PC-3 (cell line): ENCODE measurements around the gene ZNF750. TPM values are rescaled to one million over a fixed set of nuclear protein-coding genes. Genes with fewer than 3 reads are reported as not detected.

Experiments used
- ATAC-seq: fragments of 200-7000 bp; cut with Tn5 transposase; 2 replicates; pipeline ENCODE4 v1.9.1; 2020; ENCODE audit warnings: mild to moderate bottlenecking, moderate library complexity
- BruUV-seq: library from RNA; stranded (reverse); fragments of 400-500 nt; replicated peaks from 2 replicates; lab custom pipeline; 2021; lab: Mats Ljungman, UMichigan
- CTCF ChIA-PET: fragments of 300-600 bp; sonication (Branson Sonifier 250); formaldehyde crosslinking; loops from one replicate; lab custom pipeline; 2022; ENCODE audit warnings: antibody characterized with exemption; lab: Charles Lee
- POLR2A ChIA-PET: fragments of 300-600 bp; sonication (Branson Sonifier 250); formaldehyde crosslinking; loops from one replicate; lab custom pipeline; 2022; ENCODE audit warnings: antibody characterized with exemption; ENCODE audit not compliant: unreplicated experiment; lab: Charles Lee
- DNase-seq: peaks from one replicate; pipeline ENCODE4 v3.0.0-alpha.2; 2015
- H2AFZ ChIP-seq: fragments of 300-600 bp; sonication (generic); 2 replicates; pipeline ENCODE4 v1.6.0; 2016; ENCODE audit warnings: antibody characterized with exemption, low read length
- H3F3A ChIP-seq: fragments of 300-600 bp; sonication (generic); one replicate; pipeline ENCODE4 v1.6.0; 2017; ENCODE audit warnings: antibody characterized with exemption, low read length, control low read depth, mild to moderate bottlenecking; ENCODE audit not compliant: unreplicated experiment
- H3K27ac ChIP-seq: fragments of 300-600 bp; sonication (generic); 2 replicates; pipeline ENCODE4 v1.5.1; 2016; ENCODE audit warnings: mild to moderate bottlenecking, low read length
- H3K27me3 ChIP-seq: fragments of 300-600 bp; sonication (generic); 2 replicates; pipeline ENCODE4 v1.6.1; 2016; ENCODE audit warnings: low read length, mixed read lengths
- H3K36me3 ChIP-seq: fragments of 300-600 bp; sonication (generic); 2 replicates; pipeline ENCODE4 v1.6.1; 2016; ENCODE audit warnings: low read depth, mixed run types, low read length, mixed read lengths
- H3K4me1 ChIP-seq: fragments of 300-600 bp; sonication (generic); 2 replicates; pipeline ENCODE4 v1.5.1; 2016; ENCODE audit warnings: low read length; ENCODE audit not compliant: insufficient read depth
- H3K4me2 ChIP-seq: fragments of 300-600 bp; sonication (generic); 2 replicates; pipeline ENCODE4 v1.6.0; 2016; ENCODE audit warnings: low read length
- H3K4me3 ChIP-seq: fragments of 300-600 bp; sonication (generic); 2 replicates; pipeline ENCODE4 v1.5.1; 2016; ENCODE audit warnings: mild to moderate bottlenecking, low read length, mixed read lengths
- H3K79me2 ChIP-seq: fragments of 300-600 bp; sonication (generic); 2 replicates; pipeline ENCODE4 v1.6.1; 2017; ENCODE audit warnings: low read length, mixed read lengths
- H3K9ac ChIP-seq: fragments of 300-600 bp; sonication (generic); 2 replicates; pipeline ENCODE4 v1.6.0; 2016; ENCODE audit warnings: mild to moderate bottlenecking, low read length
- H3K9me2 ChIP-seq: fragments of 300-600 bp; sonication (generic); replicated peaks from 2 replicates; pipeline ENCODE4 v1.6.1; 2016; ENCODE audit warnings: mixed run types, low read length, mixed read lengths
- H3K9me3 ChIP-seq: fragments of 300-600 bp; sonication (generic); 2 replicates; pipeline ENCODE4 v1.6.1; 2016; ENCODE audit warnings: low read length, mixed read lengths
- H4K20me1 ChIP-seq: fragments of 300-600 bp; sonication (generic); 2 replicates; pipeline ENCODE4 v1.6.1; 2016; ENCODE audit warnings: low read length, mixed read lengths
- EZH2 ChIP-seq: fragments of 300-600 bp; sonication (generic); IDR thresholded peaks from one replicate; pipeline ENCODE4 v1.6.1; 2017; ENCODE audit warnings: antibody characterized with exemption, mild to moderate bottlenecking, low read length; ENCODE audit not compliant: unreplicated experiment
- EZH2phosphoT487 ChIP-seq: fragments of 300-600 bp; sonication (generic); IDR thresholded peaks from 2 replicates; pipeline ENCODE4 v1.6.1; 2018; ENCODE audit warnings: mild to moderate bottlenecking, antibody characterized with exemption, low read length, borderline replicate concordance
- intact Hi-C: fragments of 100-400 bp; cut with micrococcal nuclease; formaldehyde crosslinking; loops from 2 replicates; pipeline ENCODE4 v1.9.0; 2023
- total RNA-seq: library from RNA; depleted of rRNA; stranded (reverse); fragments of >200 nt; gene quantifications from 2 replicates; pipeline ENCODE4 v1.2.3, GENCODE V29; 2014
- TF ChIP-seq, protein P1 (sequence below): fragments of 300-600 bp; sonication (generic); conservative IDR thresholded peaks from 2 replicates; pipeline ENCODE4 v1.5.1; 2017; ENCODE audit warnings: antibody characterized with exemption, low read depth, mild to moderate bottlenecking, low read length

The ZNF750 gene
- total RNA-seq, 1 experiment from 2014 or later: not detected

DNA sequence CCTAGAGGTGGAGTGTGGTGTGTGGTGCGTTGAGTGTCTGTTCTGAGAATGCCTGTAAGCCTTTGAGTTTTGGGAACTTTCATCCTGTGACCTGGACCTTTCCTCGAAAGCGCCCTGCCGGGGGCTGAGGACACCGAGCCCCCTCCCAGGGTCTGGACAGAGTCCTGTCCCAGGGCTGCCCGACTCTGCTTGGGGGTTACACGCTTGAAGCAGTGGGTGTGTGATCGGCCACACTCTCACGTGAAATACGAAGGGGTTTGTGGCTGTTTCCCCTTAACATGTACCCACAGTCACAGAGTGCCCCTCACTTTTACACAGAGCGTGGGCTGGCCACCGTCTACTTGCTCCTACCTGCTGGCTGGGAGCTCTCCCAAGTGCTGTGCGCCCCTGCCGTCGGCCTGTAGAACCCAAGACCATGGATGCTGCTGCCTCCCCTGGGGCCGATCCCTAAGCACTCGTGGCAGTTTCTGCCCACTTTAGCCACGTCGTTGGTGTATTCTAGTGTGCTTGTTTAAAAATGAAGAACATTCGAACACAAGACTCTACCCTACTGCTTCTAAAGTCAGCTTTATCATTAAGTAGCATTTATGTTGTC is 6.8 kb downstream of the ZNF750 start:
- H3K4me2 ChIP-seq: no peak overlapping the region
- DNase-seq: no peak
- intact Hi-C loops: no loop called here
- H3F3A ChIP-seq: no peaks in the 10 kb centered on the region
- H3K9ac ChIP-seq: no peak overlapping the region
- BruUV-seq: no TSS peak
- ChIA-PET POLR2A (no interaction called here), CTCF (interaction anchor here (0.5 kb wide), 1 partner anchor 57 kb away, joined by 3 read pairs; no protein-coding TSS in a partner anchor)
- peaks cover 9% of the 10 kb centered on the region for H3K36me3 ChIP-seq
- H3K27me3 ChIP-seq: no peaks in the 10 kb centered on the region
- H2AFZ ChIP-seq: no peak overlapping the region
- ATAC-seq: no peak
- H3K27ac ChIP-seq: no peak overlapping the region
- TF ChIP-seq EZH2: no peak
- TF ChIP-seq, protein P1, sequence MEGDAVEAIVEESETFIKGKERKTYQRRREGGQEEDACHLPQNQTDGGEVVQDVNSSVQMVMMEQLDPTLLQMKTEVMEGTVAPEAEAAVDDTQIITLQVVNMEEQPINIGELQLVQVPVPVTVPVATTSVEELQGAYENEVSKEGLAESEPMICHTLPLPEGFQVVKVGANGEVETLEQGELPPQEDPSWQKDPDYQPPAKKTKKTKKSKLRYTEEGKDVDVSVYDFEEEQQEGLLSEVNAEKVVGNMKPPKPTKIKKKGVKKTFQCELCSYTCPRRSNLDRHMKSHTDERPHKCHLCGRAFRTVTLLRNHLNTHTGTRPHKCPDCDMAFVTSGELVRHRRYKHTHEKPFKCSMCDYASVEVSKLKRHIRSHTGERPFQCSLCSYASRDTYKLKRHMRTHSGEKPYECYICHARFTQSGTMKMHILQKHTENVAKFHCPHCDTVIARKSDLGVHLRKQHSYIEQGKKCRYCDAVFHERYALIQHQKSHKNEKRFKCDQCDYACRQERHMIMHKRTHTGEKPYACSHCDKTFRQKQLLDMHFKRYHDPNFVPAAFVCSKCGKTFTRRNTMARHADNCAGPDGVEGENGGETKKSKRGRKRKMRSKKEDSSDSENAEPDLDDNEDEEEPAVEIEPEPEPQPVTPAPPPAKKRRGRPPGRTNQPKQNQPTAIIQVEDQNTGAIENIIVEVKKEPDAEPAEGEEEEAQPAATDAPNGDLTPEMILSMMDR: no peak
- no peak for TF ChIP-seq EZH2phosphoT487
- no peaks in the 10 kb centered on the region for H3K9me3 ChIP-seq
- H3K79me2 ChIP-seq: no peaks in the 10 kb centered on the region
- H4K20me1 ChIP-seq: no peaks in the 10 kb centered on the region
- no peaks in the 10 kb centered on the region for H3K9me2 ChIP-seq
- H3K4me3 ChIP-seq: no peak overlapping the region
- no peaks in the 10 kb centered on the region for H3K4me1 ChIP-seq

DNA sequence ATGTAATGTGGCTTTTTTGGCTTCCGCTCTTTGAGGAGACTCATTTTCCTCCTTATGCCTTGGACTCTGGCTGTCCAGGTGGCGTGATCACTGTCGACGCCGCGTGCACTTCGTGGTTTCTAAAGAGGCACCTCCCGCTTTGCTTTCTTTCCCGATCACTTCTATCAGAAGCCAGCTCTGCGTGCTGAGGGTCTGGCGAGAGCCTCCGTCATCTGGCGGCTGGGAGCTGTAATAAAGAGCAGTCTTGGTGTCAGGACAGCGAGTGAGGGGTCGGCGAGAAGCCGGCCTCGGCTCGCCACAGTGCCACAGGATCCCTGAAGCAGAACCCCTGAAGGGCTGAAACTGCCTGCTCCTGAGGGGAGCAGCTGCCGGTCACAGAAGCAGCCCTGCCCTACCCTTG is 7.4 kb downstream of the ZNF750 start:
- Histone ChIP-seq H3K4me2 (no peak overlapping the region), H3K4me1 (no peaks in the 10 kb centered on the region), H3K9me3 (no peaks in the 10 kb centered on the region), H3K4me3 (no peak overlapping the region), H3K9me2 (no peaks in the 10 kb centered on the region), H3K36me3 (peaks cover 14% of the 10 kb centered on the region), H2AFZ (no peak overlapping the region), H4K20me1 (no peaks in the 10 kb centered on the region), H3K27ac (no peak overlapping the region), H3K27me3 (no peaks in the 10 kb centered on the region), H3K9ac (no peak overlapping the region), H3F3A (no peaks in the 10 kb centered on the region), H3K79me2 (no peaks in the 10 kb centered on the region)
- CTCF ChIA-PET: interaction anchor here (0.5 kb wide), 1 partner anchor 57 kb away, joined by 3 read pairs; no protein-coding TSS in a partner anchor
- ATAC-seq (no peak), DNase-seq (no peak)
- POLR2A ChIA-PET: no interaction called here
- intact Hi-C loops: no loop called here
- BruUV-seq: no TSS peak
- TF ChIP-seq EZH2 (no peak), EZH2phosphoT487 (no peak)
- TF ChIP-seq, protein P1: no peak

GRCh38 chr17:82831818-82832200 is 8.0 kb downstream of the ZNF750 start:
- no peak for ATAC-seq
- H3K9me3 ChIP-seq: no peaks in the 10 kb centered on the region
- H3K9ac ChIP-seq: no peak overlapping the region
- TF ChIP-seq, protein P1: no peak
- no peak for TF ChIP-seq EZH2
- no peak for TF ChIP-seq EZH2phosphoT487
- H3K9me2 ChIP-seq: no peaks in the 10 kb centered on the region
- no peaks in the 10 kb centered on the region for H3K27me3 ChIP-seq
- no peak for DNase-seq
- no peaks in the 10 kb centered on the region for H4K20me1 ChIP-seq
- H3F3A ChIP-seq: no peaks in the 10 kb centered on the region
- no peak overlapping the region for H3K4me3 ChIP-seq
- no peak overlapping the region for H3K27ac ChIP-seq
- H3K4me2 ChIP-seq: no peak overlapping the region
- no peaks in the 10 kb centered on the region for H3K79me2 ChIP-seq
- H3K4me1 ChIP-seq: no peaks in the 10 kb centered on the region
- CTCF ChIA-PET: no interaction called here
- no TSS peak for BruUV-seq
- peaks cover 15% of the 10 kb centered on the region for H3K36me3 ChIP-seq
- no peak overlapping the region for H2AFZ ChIP-seq
- intact Hi-C loops: no loop called here
- POLR2A ChIA-PET: no interaction called here
